HepG2 (cell line): Measurements from ENCODE around the gene CAPN15. TPM values are rescaled to one million over a fixed set of nuclear protein-coding genes. Genes with fewer than 3 reads are reported as not detected.

Source experiments
- DZIP1 ChIP-seq: sonication (generic); formaldehyde crosslinking; IDR thresholded peaks from 2 replicates; pipeline ENCODE4 v1.5.0; 2020; ENCODE audit warnings: mild to moderate bottlenecking, missing genetic modification reagents
- ELK4 ChIP-seq: sonication (generic); formaldehyde crosslinking; IDR thresholded peaks from 2 replicates; pipeline ENCODE4 v1.9.0; 2021; ENCODE audit warnings: missing genetic modification reagents, borderline replicate concordance
- FOXP1 ChIP-seq, 2 experiments: fragments of 450-650 bp in 1 of 2; IDR thresholded peaks; 2 replicates each; pipeline ENCODE4 v1.6.1; 2017 to 2018; ENCODE audit warnings: antibody characterized with exemption in 1 of 2
- HDAC1 ChIP-seq: sonication (generic); formaldehyde crosslinking; IDR thresholded peaks from 2 replicates; pipeline ENCODE4 v1.5.1; 2020; ENCODE audit warnings: mild to moderate bottlenecking, missing genetic modification reagents
- TFDP1 ChIP-seq: IDR thresholded peaks from 2 replicates; pipeline ENCODE4 v1.6.1; 2016; ENCODE audit warnings: missing compliant biosample characterization, missing genetic modification reagents, borderline replicate concordance
- THRA ChIP-seq: sonication (generic); formaldehyde crosslinking; IDR thresholded peaks from 2 replicates; pipeline ENCODE4 v1.4.0; 2020; ENCODE audit warnings: missing genetic modification reagents, borderline replicate concordance
- ZKSCAN8 ChIP-seq: IDR thresholded peaks from 2 replicates; pipeline ENCODE4 v1.6.1; 2016; ENCODE audit warnings: borderline replicate concordance, missing genetic modification reagents, missing compliant biosample characterization
- ZNF7 ChIP-seq: IDR thresholded peaks from 2 replicates; pipeline ENCODE4 v1.6.1; 2016; ENCODE audit warnings: missing biosample characterization, missing genetic modification reagents
- ZNF883 ChIP-seq: sonication (generic); formaldehyde crosslinking; IDR thresholded peaks from 2 replicates; pipeline ENCODE4 v1.5.1; 2020; ENCODE audit warnings: mild to moderate bottlenecking, missing genetic modification reagents; ENCODE audit errors: not compliant biosample characterization
- polyA plus RNA-seq, 8 experiments: library from polyadenylated mRNA; depleted of rRNA in 3 of 8; stranded (reverse) in 7 of 8; unstranded in 1 of 8; fragments of >200 nt; fragmentation: Illumina TruSeq in 4 of 8; extraction: Trizol in 4 of 8; gene quantifications; 2 replicates each; pipeline versions ENCODE4 v1.2.1 to v1.2.3, GENCODE V29; 2011 to 2016; ENCODE audit warnings: low read depth in 4 of 8, missing spikeins in 1 of 8, mixed read lengths in 1 of 8; ENCODE audit not compliant: insufficient read depth in 1 of 8
- total RNA-seq, 5 experiments: library from RNA; depleted of rRNA; stranded (reverse); fragments of >200 nt; fragmentation: Illumina TruSeq; extraction: Trizol; gene quantifications; 2 replicates each; pipeline ENCODE4 v1.2.3, GENCODE V29; 2016; ENCODE audit warnings: low read depth in 1 of 5
- TF ChIP-seq, protein P1 (sequence below): sonication (generic); formaldehyde crosslinking; IDR thresholded peaks from 2 replicates; pipeline ENCODE4 v1.4.0; 2020; ENCODE audit warnings: mild to moderate bottlenecking, missing genetic modification reagents
- TF ChIP-seq, protein P2 (sequence below): sonication (generic); formaldehyde crosslinking; IDR thresholded peaks from 2 replicates; pipeline ENCODE4 v1.4.0; 2020; ENCODE audit warnings: missing genetic modification reagents
- TF ChIP-seq, protein P3 (sequence below): sonication (generic); formaldehyde crosslinking; IDR thresholded peaks from 2 replicates; pipeline ENCODE4 v1.4.0; 2020; ENCODE audit warnings: mild to moderate bottlenecking, missing genetic modification reagents, borderline replicate concordance
- TF ChIP-seq, protein P4 (sequence below): sonication (generic); formaldehyde crosslinking; IDR thresholded peaks from 2 replicates; pipeline ENCODE4 v1.4.0; 2020; ENCODE audit warnings: missing genetic modification reagents

CAPN15 gene
- total and polyA plus RNA-seq, 2 of the 13 experiments (the other 11 are each of a cell fraction or from before 2014, with no cell fraction given): 14.9 to 24.5 TPM

DNA sequence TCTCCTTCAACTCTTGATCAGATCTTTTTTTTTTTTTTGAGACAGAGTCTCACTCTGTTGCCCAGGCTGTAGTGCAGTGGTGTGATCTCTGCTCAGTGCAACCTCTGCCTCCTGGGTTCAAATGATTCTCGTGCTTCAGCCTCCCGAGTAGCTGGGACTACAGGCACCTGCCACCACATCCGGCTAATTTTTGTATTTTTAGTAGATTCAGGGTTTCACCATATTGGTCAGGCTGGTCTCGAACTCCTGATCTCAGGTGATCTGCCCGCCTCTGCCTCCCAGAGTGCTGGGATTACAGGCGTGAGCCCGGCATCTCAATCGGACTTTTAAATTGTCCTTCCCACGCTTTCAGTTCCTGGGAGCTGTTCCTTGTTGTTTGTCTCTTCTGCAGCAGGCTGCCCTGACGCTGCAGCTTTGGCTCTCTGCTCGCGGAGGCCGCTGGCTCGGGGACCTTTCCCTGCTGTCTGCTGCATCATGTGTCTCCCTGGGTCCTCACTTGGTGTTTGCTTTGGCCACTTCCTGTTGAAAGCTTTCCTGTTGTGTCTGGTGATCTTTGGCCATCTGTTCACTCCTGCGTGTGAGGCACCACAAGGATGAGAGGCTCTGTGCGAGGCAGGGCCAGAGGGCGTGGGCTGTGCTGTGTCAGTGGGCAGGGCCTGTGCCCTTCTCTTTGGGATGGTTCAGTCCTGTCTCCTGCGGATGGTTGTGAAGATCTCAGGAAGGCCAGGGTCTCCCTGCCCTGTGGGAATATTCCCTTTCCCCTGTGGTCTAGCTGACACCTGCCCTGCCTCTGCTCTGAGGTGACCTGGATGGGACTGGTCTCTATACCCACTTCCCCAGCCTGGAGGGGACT, 18.4 kb upstream of the CAPN15 start (continued):
- no peak for TF ChIP-seq ELK4 (CRISPR knock-in tag)
- TF ChIP-seq, protein P1, sequence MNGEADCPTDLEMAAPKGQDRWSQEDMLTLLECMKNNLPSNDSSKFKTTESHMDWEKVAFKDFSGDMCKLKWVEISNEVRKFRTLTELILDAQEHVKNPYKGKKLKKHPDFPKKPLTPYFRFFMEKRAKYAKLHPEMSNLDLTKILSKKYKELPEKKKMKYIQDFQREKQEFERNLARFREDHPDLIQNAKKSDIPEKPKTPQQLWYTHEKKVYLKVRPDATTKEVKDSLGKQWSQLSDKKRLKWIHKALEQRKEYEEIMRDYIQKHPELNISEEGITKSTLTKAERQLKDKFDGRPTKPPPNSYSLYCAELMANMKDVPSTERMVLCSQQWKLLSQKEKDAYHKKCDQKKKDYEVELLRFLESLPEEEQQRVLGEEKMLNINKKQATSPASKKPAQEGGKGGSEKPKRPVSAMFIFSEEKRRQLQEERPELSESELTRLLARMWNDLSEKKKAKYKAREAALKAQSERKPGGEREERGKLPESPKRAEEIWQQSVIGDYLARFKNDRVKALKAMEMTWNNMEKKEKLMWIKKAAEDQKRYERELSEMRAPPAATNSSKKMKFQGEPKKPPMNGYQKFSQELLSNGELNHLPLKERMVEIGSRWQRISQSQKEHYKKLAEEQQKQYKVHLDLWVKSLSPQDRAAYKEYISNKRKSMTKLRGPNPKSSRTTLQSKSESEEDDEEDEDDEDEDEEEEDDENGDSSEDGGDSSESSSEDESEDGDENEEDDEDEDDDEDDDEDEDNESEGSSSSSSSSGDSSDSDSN (CRISPR knock-in tag): peak; percentile 96
- TF ChIP-seq, protein P2, sequence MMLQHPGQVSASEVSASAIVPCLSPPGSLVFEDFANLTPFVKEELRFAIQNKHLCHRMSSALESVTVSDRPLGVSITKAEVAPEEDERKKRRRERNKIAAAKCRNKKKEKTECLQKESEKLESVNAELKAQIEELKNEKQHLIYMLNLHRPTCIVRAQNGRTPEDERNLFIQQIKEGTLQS (CRISPR knock-in tag): peak; percentile 56
- TF ChIP-seq FOXP1 (IDR thresholded peaks at IDR 0.05): peak; percentile 76
- peak; percentile 98 for TF ChIP-seq FOXP1 (CRISPR knock-in tag; IDR thresholded peaks at IDR 0.05)
- peak; percentile 91 for TF ChIP-seq DZIP1 (CRISPR knock-in tag)
- peak; percentile 94 for TF ChIP-seq HDAC1 (CRISPR knock-in tag)
- TF ChIP-seq ZNF883 (CRISPR knock-in tag): no peak
- peak; percentile 94 for TF ChIP-seq ZKSCAN8 (CRISPR knock-in tag)
- TF ChIP-seq ZNF7 (CRISPR knock-in tag): peak; percentile 82
- TF ChIP-seq, protein P3, sequence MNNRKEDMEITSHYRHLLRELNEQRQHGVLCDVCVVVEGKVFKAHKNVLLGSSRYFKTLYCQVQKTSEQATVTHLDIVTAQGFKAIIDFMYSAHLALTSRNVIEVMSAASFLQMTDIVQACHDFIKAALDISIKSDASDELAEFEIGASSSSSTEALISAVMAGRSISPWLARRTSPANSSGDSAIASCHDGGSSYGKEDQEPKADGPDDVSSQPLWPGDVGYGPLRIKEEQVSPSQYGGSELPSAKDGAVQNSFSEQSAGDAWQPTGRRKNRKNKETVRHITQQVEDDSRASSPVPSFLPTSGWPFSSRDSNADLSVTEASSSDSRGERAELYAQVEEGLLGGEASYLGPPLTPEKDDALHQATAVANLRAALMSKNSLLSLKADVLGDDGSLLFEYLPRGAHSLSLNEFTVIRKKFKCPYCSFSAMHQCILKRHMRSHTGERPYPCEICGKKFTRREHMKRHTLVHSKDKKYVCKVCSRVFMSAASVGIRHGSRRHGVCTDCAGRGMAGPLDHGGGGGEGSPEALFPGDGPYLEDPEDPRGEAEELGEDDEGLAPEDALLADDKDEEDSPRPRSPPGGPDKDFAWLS: no peak
- TF ChIP-seq THRA: peak; percentile 72
- TF ChIP-seq, protein P4, sequence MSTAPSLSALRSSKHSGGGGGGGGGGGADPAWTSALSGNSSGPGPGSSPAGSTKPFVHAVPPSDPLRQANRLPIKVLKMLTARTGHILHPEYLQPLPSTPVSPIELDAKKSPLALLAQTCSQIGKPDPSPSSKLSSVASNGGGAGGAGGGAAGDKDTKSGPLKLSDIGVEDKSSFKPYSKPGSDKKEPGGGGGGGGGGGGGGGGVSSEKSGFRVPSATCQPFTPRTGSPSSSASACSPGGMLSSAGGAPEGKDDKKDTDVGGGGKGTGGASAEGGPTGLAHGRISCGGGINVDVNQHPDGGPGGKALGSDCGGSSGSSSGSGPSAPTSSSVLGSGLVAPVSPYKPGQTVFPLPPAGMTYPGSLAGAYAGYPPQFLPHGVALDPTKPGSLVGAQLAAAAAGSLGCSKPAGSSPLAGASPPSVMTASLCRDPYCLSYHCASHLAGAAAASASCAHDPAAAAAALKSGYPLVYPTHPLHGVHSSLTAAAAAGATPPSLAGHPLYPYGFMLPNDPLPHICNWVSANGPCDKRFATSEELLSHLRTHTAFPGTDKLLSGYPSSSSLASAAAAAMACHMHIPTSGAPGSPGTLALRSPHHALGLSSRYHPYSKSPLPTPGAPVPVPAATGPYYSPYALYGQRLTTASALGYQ: 0 out of 2 replicates have a peak, but pooled peaks have one; percentile 69
- peak; percentile 71; the same call in 1 of the 2 replicates for TF ChIP-seq TFDP1 (CRISPR knock-in tag)
